HL-60 (cell line): Measurements from ENCODE around the gene SLC25A19.

Source experiments
- GABPA ChIP-seq: IDR thresholded peaks from 2 replicates; pipeline ENCODE4 v1.6.1; 2012; ENCODE audit warnings: low read depth
- POLR2AphosphoS5 ChIP-seq: IDR thresholded peaks from 2 replicates; pipeline ENCODE4 v1.6.1; 2012; ENCODE audit warnings: low read depth
- TF ChIP-seq, protein P1 (sequence below): IDR thresholded peaks from one replicate; pipeline ENCODE4 v1.5.1; 2011; ENCODE audit warnings: low read length, control low read depth, inconsistent platforms; ENCODE audit not compliant: insufficient read depth
- TF ChIP-seq, protein P2 (sequence below): IDR thresholded peaks from 2 replicates; pipeline ENCODE4 v1.6.1; 2012; ENCODE audit warnings: low read depth; ENCODE audit not compliant: insufficient replicate concordance

DNA sequence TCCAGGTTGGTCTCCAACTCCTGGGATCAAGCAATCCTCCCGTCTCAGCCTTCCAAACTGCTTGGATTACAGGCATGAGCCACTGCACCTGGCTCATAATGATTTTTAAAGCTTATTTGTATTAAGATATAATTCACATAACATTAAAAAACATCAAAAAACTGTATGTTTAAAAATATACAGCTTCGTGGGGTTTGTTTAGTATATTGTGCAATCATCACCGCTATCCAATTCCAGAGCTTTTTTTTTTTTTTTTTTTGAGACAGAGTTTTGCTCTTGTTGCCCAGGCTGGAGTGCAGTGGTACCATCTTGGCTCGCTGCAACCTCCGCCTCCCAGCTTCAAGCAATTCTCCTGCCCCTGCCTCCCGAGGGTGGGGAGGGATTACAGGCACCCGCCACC, 11.0 kb upstream of the SLC25A19 start:
- TF ChIP-seq, protein P1, sequence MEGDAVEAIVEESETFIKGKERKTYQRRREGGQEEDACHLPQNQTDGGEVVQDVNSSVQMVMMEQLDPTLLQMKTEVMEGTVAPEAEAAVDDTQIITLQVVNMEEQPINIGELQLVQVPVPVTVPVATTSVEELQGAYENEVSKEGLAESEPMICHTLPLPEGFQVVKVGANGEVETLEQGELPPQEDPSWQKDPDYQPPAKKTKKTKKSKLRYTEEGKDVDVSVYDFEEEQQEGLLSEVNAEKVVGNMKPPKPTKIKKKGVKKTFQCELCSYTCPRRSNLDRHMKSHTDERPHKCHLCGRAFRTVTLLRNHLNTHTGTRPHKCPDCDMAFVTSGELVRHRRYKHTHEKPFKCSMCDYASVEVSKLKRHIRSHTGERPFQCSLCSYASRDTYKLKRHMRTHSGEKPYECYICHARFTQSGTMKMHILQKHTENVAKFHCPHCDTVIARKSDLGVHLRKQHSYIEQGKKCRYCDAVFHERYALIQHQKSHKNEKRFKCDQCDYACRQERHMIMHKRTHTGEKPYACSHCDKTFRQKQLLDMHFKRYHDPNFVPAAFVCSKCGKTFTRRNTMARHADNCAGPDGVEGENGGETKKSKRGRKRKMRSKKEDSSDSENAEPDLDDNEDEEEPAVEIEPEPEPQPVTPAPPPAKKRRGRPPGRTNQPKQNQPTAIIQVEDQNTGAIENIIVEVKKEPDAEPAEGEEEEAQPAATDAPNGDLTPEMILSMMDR = no peak
- TF ChIP-seq POLR2AphosphoS5 (no peak), GABPA (no peak)
- TF ChIP-seq, protein P2, sequence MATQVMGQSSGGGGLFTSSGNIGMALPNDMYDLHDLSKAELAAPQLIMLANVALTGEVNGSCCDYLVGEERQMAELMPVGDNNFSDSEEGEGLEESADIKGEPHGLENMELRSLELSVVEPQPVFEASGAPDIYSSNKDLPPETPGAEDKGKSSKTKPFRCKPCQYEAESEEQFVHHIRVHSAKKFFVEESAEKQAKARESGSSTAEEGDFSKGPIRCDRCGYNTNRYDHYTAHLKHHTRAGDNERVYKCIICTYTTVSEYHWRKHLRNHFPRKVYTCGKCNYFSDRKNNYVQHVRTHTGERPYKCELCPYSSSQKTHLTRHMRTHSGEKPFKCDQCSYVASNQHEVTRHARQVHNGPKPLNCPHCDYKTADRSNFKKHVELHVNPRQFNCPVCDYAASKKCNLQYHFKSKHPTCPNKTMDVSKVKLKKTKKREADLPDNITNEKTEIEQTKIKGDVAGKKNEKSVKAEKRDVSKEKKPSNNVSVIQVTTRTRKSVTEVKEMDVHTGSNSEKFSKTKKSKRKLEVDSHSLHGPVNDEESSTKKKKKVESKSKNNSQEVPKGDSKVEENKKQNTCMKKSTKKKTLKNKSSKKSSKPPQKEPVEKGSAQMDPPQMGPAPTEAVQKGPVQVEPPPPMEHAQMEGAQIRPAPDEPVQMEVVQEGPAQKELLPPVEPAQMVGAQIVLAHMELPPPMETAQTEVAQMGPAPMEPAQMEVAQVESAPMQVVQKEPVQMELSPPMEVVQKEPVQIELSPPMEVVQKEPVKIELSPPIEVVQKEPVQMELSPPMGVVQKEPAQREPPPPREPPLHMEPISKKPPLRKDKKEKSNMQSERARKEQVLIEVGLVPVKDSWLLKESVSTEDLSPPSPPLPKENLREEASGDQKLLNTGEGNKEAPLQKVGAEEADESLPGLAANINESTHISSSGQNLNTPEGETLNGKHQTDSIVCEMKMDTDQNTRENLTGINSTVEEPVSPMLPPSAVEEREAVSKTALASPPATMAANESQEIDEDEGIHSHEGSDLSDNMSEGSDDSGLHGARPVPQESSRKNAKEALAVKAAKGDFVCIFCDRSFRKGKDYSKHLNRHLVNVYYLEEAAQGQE = no peak
